ENCODE data around the gene LXN. TPM values are rescaled to one million over a fixed set of nuclear protein-coding genes. Genes with fewer than 3 reads are reported as not detected.

The LXN gene
- not detected for polyA plus RNA-seq (2012; ENCODE audit: insufficient read depth, insufficient read length, low read depth)

- Histone ChIP-seq H3K4me3 (ENCODE audit: low read depth, low read length) (no peak within 1 kb of the TSS), H3K9me3 (no peaks in the 10 kb centered on the region), H3K27me3 (no peaks in the 10 kb centered on the region), H3K4me1 (no peaks in the 10 kb centered on the region), H3K36me3 (peaks cover 35% of the 10 kb centered on the region)
- peak; percentile 18 for TF ChIP-seq CTCF (IDR thresholded peaks at IDR 0.05; ENCODE audit: low read depth, low read length)
- peak; percentile 14 for DNase-seq
Measured at GRCh38 chr3:158672215-158673176, at the start of gene LXN. Gene LXN (minus strand): TSS chr3:158672648. CDS start chr3:158672478, 170 bp downstream.

GRCh38 chr3:158722108-158722507 is 49.7 kb upstream of the LXN start:
- Histone ChIP-seq H3K4me3 (ENCODE audit: low read depth, low read length) (no peak overlapping the region), H3K27me3 (no peaks in the 10 kb centered on the region), H3K9me3 (no peaks in the 10 kb centered on the region), H3K36me3 (no peaks in the 10 kb centered on the region; the same call in none of the 2 replicates), H3K4me1 (peaks cover 3% of the 10 kb centered on the region; the same call in 1 of the 2 replicates)
- TF ChIP-seq CTCF (IDR thresholded peaks at IDR 0.05; ENCODE audit: low read depth, low read length): no peak
- no peak for DNase-seq

- Histone ChIP-seq H3K36me3 (no peaks in the 10 kb centered on the region; the same call in none of the 2 replicates), H3K4me3 (ENCODE audit: low read depth, low read length) (no peak overlapping the region), H3K9me3 (no peaks in the 10 kb centered on the region), H3K27me3 (no peaks in the 10 kb centered on the region), H3K4me1 (peaks cover 3% of the 10 kb centered on the region; the same call in 1 of the 2 replicates)
- no peak for TF ChIP-seq CTCF (IDR thresholded peaks at IDR 0.05; ENCODE audit: low read depth, low read length)
- DNase-seq: no peak
Measured at GRCh38 chr3:158718490-158719170, 46.2 kb upstream of the LXN start.

GRCh38 chr3:158717576-158717975 is 45.1 kb upstream of the LXN start:
- Histone ChIP-seq H3K4me1 (no peaks in the 10 kb centered on the region), H3K36me3 (peaks cover 4% of the 10 kb centered on the region), H3K9me3 (no peaks in the 10 kb centered on the region), H3K4me3 (ENCODE audit: low read depth, low read length) (no peak overlapping the region), H3K27me3 (no peaks in the 10 kb centered on the region)
- no peak for TF ChIP-seq CTCF (IDR thresholded peaks at IDR 0.05; ENCODE audit: low read depth, low read length)
- DNase-seq: no peak

- Histone ChIP-seq H3K4me1 (no peaks in the 10 kb centered on the region), H3K27me3 (no peaks in the 10 kb centered on the region), H3K4me3 (ENCODE audit: low read depth, low read length) (no peak overlapping the region), H3K36me3 (peaks cover 21% of the 10 kb centered on the region), H3K9me3 (no peaks in the 10 kb centered on the region)
- no peak for DNase-seq
- TF ChIP-seq CTCF (IDR thresholded peaks at IDR 0.05; ENCODE audit: low read depth, low read length): no peak
Measured at GRCh38 chr3:158713094-158713499, 40.6 kb upstream of the LXN start.
